NT2/D1 (cell line): ENCODE data around the gene CORIN.

Source experiments
- DNase-seq: peaks from one replicate; pipeline ENCODE4 v3.0.0-alpha.2; 2011; ENCODE audit warnings: low read depth, low spot score
- H3K27me3 ChIP-seq: 2 replicates; pipeline ENCODE4 v1.6.0; 2011; ENCODE audit warnings: mild to moderate bottlenecking; ENCODE audit not compliant: insufficient read length, insufficient read depth
- H3K36me3 ChIP-seq: 2 replicates; pipeline ENCODE4 v1.6.1; 2011; ENCODE audit warnings: mild to moderate bottlenecking, low read length, mixed read lengths; ENCODE audit not compliant: insufficient read depth, insufficient read length
- H3K4me1 ChIP-seq: 2 replicates; pipeline ENCODE4 v1.5.1; 2011; ENCODE audit not compliant: insufficient read depth, insufficient read length
- H3K4me3 ChIP-seq: 2 replicates; pipeline ENCODE4 v1.5.1; 2011; ENCODE audit warnings: low read depth; ENCODE audit not compliant: insufficient read length
- H3K9ac ChIP-seq: 2 replicates; pipeline ENCODE4 v1.6.0; 2011; ENCODE audit warnings: low read depth; ENCODE audit not compliant: insufficient read length
- H3K9me3 ChIP-seq: 2 replicates; pipeline ENCODE4 v1.5.1; 2011; ENCODE audit warnings: mild to moderate bottlenecking, low read length; ENCODE audit not compliant: insufficient read depth
- SUZ12 ChIP-seq: IDR thresholded peaks from 2 replicates; pipeline ENCODE4 v1.6.1; 2011; ENCODE audit not compliant: insufficient read length, insufficient read depth; ENCODE audit errors: extremely low read depth
- YY1 ChIP-seq: IDR thresholded peaks from 2 replicates; pipeline ENCODE4 v1.6.1; 2011; ENCODE audit not compliant: insufficient read length, insufficient read depth
- ZNF274 ChIP-seq: IDR thresholded peaks from 2 replicates; pipeline ENCODE4 v1.6.1; 2011; ENCODE audit warnings: mild to moderate bottlenecking, low read depth, low read length

The CORIN gene

DNA sequence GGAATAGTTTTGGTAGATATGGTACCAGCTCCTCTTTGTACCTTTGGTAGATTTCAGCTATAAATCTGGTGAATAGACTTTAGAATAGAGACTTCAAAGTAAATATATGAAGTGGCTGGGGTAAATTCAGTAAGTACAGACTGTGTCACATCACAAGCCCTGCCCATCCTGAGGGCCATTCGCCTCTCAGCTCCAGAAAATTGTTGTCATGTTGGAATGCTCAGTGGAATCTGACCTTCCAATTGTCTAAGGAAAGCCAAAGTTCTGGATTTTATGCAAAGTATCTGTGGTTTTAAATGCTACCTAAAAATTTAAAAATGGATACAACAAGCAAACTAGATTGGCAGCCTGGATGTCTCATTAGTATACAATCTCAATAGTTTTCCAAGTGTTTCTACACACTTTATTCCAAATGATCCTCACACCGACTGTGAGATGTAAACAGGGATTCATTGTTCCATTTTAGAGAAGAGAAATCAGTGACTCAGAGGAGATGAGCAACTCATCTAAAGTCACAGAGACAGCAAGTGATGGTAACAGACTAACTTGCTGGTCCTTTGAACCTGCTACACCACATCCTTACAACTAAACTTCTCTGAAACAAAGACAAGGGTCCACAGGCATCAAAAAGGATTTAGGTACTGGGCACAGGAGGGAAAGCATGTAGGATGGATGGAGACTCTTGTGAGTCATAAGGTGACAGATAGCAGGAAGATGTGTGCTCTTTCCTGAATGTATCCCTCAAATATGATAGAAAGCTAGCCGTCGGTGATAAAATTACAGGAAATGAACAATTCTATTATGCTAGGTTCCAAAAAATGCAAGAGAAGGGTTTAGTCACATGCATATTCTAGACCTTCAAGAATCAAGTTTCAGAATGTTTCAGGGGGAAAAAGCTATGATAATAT lies 225.5 kb downstream of the CORIN start:
- H3K9ac ChIP-seq = no peak overlapping the region
- TF ChIP-seq YY1 (no peak), SUZ12 (no peak), ZNF274 (no peak)
- H3K4me1 ChIP-seq = no peaks in the 10 kb centered on the region

DNA sequence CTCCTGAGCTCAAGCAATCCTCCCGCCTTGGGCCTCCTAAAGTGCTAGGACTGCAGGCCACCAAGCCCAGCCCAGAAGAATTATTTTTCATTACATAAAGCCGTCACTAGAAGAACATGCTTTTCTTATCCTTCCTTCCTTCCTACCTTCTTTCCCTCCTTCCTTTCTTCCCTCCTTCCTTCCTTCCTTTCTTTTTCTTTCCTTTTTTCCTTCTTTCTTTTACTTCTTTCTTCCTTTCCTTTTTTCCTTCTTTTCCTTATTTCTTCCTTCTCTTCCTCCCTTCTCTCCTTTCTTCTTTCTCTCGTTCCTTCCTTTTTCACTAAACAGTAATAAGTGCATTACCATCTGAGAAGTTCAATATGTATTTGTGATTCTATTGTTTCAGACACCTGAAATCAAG lies 231.4 kb downstream of the CORIN start:
- no peak for TF ChIP-seq ZNF274
- no peak for TF ChIP-seq SUZ12
- no peak for TF ChIP-seq YY1
- no peaks in the 10 kb centered on the region for H3K9me3 ChIP-seq
- no peak overlapping the region for H3K4me3 ChIP-seq
- H3K27me3 ChIP-seq = no peaks in the 10 kb centered on the region
- DNase-seq = no peak
- no peaks in the 10 kb centered on the region for H3K4me1 ChIP-seq
- H3K36me3 ChIP-seq = no peaks in the 10 kb centered on the region
- H3K9ac ChIP-seq = no peak overlapping the region

More for the DNA sequence above, 225.5 kb downstream of the CORIN start:
- Histone ChIP-seq H3K36me3 (no peaks in the 10 kb centered on the region), H3K9me3 (no peaks in the 10 kb centered on the region), H3K4me3 (no peak overlapping the region), H3K27me3 (no peaks in the 10 kb centered on the region)
- no peak for DNase-seq

DNA sequence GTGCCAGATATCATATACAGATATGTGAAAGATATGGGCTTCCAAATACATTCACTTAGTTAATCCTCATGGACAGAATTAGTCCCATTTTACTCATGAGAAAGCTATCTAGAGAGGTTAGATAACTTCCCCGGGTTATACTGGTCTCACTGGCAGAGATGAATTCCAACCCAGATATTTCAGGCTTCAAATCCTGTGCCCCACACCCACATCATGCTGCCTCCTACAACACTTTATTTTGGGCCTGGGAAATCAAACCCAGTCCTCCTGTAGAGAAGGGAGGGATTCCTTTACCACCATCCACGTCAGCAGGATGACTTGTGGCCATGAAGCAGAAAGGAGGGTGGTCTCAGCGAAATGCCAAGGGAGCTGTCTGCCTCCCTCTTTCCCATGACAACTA lies 239.0 kb downstream of the CORIN start:
- Histone ChIP-seq H3K4me3 (no peak overlapping the region), H3K27me3 (no peaks in the 10 kb centered on the region), H3K36me3 (no peaks in the 10 kb centered on the region), H3K9me3 (no peaks in the 10 kb centered on the region), H3K4me1 (no peaks in the 10 kb centered on the region), H3K9ac (no peak overlapping the region)
- TF ChIP-seq SUZ12 (no peak), YY1 (no peak), ZNF274 (no peak)
- no peak for DNase-seq

DNA sequence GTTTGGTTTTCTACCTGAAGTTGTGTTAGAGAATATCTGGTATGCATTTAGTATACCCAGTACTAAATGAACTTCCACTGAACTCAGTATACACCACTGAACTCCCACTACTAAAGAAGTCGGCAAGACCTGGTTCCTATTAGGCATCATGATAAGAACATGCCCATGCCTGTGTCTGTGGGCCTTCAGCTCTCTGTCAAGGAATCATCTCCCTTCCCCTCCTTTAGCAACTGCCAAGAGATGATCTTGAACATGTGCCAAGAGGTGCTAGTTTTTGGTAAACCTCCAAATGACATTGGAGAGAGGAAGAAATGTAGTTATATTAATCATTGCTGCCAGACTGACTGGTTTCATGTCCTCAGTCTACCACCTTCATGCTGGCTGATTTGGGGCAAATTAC lies 239.5 kb downstream of the CORIN start:
- H3K36me3 ChIP-seq = no peaks in the 10 kb centered on the region
- no peak for DNase-seq
- no peaks in the 10 kb centered on the region for H3K4me1 ChIP-seq
- no peak for TF ChIP-seq ZNF274
- TF ChIP-seq SUZ12 = no peak
- TF ChIP-seq YY1 = no peak
- H3K27me3 ChIP-seq = no peaks in the 10 kb centered on the region
- no peak overlapping the region for H3K4me3 ChIP-seq
- H3K9me3 ChIP-seq = no peaks in the 10 kb centered on the region
- H3K9ac ChIP-seq = no peak overlapping the region

DNA sequence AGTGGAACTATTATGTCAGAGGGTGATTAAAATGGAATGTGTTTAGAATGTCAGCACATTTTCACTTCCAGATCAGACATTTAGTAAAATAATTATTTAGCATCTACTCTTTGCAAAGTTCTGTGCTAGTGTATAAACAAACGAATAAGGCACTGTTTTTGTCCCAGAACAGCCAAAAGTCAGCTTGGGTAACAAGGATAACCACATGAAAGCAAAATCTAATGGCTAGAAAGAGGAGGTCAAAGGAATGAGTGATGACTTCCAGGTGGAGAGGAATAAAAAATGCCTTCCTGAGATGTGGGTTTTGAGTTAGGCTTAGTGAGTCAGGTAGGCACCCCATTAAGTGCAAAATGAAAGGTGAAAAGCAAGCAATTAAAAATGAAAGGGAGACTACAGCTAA lies 240.2 kb downstream of the CORIN start:
- no peak for DNase-seq
- Histone ChIP-seq H3K9ac (no peak overlapping the region), H3K4me3 (no peak overlapping the region), H3K27me3 (no peaks in the 10 kb centered on the region), H3K9me3 (no peaks in the 10 kb centered on the region), H3K36me3 (no peaks in the 10 kb centered on the region), H3K4me1 (no peaks in the 10 kb centered on the region)
- TF ChIP-seq ZNF274 (no peak), SUZ12 (no peak), YY1 (no peak)

DNA sequence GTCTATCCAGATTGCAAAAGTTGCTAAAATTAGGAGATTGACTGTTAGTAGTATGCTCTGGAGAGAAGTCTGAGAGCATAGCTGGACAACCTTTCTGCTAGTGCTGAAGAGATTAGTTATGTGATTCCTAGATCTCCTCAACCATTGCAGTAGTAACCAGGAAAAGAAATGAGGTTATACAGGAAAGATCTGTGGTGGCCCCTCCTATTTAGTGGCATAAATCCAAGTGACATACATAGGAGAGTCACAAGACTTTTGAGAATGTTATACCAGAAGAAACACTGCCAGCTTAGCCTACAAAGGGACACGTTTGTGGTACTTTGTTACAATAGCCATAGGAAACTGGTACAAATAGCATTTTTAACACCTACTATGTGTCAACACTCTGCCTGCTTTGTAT lies 247.5 kb downstream of the CORIN start:
- TF ChIP-seq SUZ12 (no peak), YY1 (no peak), ZNF274 (no peak)

DNA sequence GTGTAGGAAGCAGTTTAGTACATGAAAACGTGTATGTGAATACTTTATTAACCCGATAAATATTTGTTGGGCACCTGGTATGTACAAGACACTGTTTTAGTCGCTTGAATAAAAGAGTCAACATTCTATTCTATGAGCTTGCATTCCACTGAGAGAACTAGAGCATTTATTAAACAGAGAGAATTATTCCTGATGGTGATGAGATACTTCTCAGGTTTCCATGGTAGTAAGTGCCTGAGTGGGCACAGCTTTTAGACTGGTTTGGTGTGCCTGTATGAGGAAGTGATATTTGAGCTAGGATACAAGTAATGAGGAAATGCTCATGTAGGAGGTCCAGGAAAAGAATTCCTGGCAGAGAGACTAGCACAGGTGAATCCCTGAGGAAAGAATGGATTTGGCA lies 258.6 kb downstream of the CORIN start:
- TF ChIP-seq YY1 (no peak), ZNF274 (no peak), SUZ12 (no peak)
- no peak for DNase-seq
- Histone ChIP-seq H3K9me3 (no peaks in the 10 kb centered on the region), H3K36me3 (peaks cover 5% of the 10 kb centered on the region), H3K4me1 (no peaks in the 10 kb centered on the region), H3K9ac (no peak overlapping the region), H3K27me3 (no peaks in the 10 kb centered on the region), H3K4me3 (no peak overlapping the region)

More for the DNA sequence above, 247.5 kb downstream of the CORIN start:
- H3K4me1 ChIP-seq = no peaks in the 10 kb centered on the region
- no peaks in the 10 kb centered on the region for H3K27me3 ChIP-seq
- H3K36me3 ChIP-seq = peaks cover 8% of the 10 kb centered on the region
- no peak overlapping the region for H3K9ac ChIP-seq
- no peak for DNase-seq
- no peak overlapping the region for H3K4me3 ChIP-seq
- no peaks in the 10 kb centered on the region for H3K9me3 ChIP-seq
